Neural cell (in vitro differentiated cells): ENCODE results near the gene FCRLB.

ENCODE experiments used
- EP300 ChIP-seq: fragments of 450-650 bp; conservative IDR thresholded peaks from 2 replicates; pipeline ENCODE4 v1.6.1; 2014; ENCODE audit warnings: antibody characterized with exemption, mild to moderate bottlenecking, moderate library complexity; ENCODE audit not compliant: poor library complexity, severe bottlenecking
- EZH2 ChIP-seq: fragments of 200-600, 300-800 bp; shearing (Covaris generic), sonication (generic); IDR thresholded peaks from 2 replicates; pipeline ENCODE4 v1.6.1; 2014; ENCODE audit warnings: antibody characterized with exemption, low read length, borderline replicate concordance, mild to moderate bottlenecking; ENCODE audit not compliant: insufficient read depth, poor library complexity, severe bottlenecking
- MXI1 ChIP-seq: fragments of 450-650 bp; conservative IDR thresholded peaks from 2 replicates; pipeline ENCODE4 v1.6.1; 2014; ENCODE audit warnings: antibody characterized with exemption, mild to moderate bottlenecking; ENCODE audit not compliant: poor library complexity, severe bottlenecking
- POLR2AphosphoS5 ChIP-seq: IDR thresholded peaks from 2 replicates; pipeline ENCODE4 v1.6.1; 2012
- SMC3 ChIP-seq: fragments of 450-650 bp; conservative IDR thresholded peaks from 2 replicates; pipeline ENCODE4 v1.6.1; 2014; ENCODE audit warnings: antibody characterized with exemption, mild to moderate bottlenecking, moderate library complexity; ENCODE audit not compliant: poor library complexity
- TAF1 ChIP-seq: IDR thresholded peaks from 2 replicates; pipeline ENCODE4 v1.6.1; 2012; ENCODE audit warnings: low read depth
- TF ChIP-seq, protein P1 (sequence below): fragments of 450-650 bp; IDR thresholded peaks from 2 replicates; pipeline ENCODE4 v1.5.1; 2014; ENCODE audit warnings: antibody characterized with exemption, mild to moderate bottlenecking, moderate library complexity; ENCODE audit not compliant: poor library complexity, severe bottlenecking

- TF ChIP-seq EP300 (no peak), EZH2 (no peak), SMC3 (no peak), TAF1 (no peak), MXI1 (no peak), POLR2AphosphoS5 (no peak)
- TF ChIP-seq, protein P1, sequence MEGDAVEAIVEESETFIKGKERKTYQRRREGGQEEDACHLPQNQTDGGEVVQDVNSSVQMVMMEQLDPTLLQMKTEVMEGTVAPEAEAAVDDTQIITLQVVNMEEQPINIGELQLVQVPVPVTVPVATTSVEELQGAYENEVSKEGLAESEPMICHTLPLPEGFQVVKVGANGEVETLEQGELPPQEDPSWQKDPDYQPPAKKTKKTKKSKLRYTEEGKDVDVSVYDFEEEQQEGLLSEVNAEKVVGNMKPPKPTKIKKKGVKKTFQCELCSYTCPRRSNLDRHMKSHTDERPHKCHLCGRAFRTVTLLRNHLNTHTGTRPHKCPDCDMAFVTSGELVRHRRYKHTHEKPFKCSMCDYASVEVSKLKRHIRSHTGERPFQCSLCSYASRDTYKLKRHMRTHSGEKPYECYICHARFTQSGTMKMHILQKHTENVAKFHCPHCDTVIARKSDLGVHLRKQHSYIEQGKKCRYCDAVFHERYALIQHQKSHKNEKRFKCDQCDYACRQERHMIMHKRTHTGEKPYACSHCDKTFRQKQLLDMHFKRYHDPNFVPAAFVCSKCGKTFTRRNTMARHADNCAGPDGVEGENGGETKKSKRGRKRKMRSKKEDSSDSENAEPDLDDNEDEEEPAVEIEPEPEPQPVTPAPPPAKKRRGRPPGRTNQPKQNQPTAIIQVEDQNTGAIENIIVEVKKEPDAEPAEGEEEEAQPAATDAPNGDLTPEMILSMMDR, result no peak
Observed at GRCh38 chr1:161709373-161709772, 12.0 kb upstream of the FCRLB start.
